Stimulated activated CD8-positive, alpha-beta memory T cell treated with anti-CD3 and anti-CD28 coated beads, Interleukin-4, amount 100 ng/mL, for 24 hours (primary cell): ENCODE data around the gene LASP1.

Experiments used
- DNase-seq: peaks from one replicate; pipeline ENCODE4 v3.0.0-alpha.2; 2020; ENCODE audit warnings: low read depth

Gene LASP1

DNA sequence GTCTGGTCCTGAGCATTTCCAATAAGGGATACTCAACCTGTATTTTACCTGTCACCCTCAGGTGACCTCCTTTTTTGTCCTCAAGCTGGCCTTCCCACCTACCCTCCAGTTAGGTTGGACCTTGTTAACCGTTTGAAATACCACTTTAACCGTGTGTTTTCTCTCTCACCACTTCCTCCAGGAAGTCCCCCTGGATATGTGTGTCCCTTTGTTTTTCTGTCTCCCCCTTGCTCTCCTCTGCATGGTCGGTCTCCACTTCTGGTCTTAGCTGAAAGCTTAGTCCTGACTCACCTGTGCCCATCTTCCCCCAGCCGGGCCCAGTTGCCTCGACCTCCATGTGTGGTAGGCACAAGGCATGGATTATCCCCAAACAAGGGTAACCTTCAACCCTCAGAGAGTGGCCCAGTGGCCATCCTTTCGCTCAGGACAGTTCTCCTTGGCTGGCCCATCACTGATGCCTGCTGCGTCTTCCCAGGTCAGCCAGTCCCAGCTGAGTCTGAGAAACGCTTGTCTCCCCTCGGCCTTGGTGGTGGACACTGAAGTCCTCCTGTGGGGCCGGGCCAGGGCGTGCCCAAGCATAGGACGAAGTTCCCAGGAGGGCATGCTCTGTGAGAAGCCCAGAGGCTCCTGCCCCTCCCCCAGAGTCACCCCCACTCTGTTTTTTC is 20.0 kb downstream of the LASP1 start:
- DNase-seq: no peak

DNA sequence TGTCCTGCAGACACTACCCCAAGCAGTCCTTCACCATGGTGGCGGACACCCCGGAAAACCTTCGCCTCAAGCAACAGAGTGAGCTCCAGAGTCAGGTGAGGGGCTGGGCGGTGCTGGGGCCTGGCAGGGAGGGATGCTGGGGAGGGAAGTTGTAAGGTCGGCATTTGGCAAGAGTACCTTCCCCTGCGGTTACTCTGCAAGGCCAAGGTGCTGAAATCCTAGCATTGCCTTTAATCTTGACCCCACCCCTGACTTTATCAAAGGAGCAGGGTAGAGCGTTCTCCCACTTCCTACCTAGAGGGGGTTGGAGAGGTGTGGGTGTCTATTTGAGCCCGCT is 20.5 kb downstream of the LASP1 start:
- DNase-seq: no peak

DNA sequence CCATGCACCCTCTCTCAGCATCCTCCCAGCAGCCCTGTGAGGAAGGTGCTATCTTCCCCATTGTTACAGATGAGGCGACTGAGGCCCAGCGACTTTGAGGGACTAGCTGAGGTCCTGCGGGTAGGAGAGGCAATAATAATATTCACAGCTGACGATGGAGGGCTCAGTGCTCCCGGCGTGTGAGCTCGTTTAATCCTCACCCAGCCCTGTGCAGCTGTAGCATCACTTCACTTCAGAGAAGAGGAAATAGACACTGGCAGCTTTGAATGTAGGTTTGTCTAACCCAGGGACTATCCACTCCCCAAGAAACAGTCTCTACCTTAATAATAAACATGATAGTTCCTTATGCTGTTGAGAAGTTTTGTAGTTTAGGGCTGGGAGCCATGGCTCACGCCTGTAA is 21.6 kb downstream of the LASP1 start:
- DNase-seq: no peak

DNA sequence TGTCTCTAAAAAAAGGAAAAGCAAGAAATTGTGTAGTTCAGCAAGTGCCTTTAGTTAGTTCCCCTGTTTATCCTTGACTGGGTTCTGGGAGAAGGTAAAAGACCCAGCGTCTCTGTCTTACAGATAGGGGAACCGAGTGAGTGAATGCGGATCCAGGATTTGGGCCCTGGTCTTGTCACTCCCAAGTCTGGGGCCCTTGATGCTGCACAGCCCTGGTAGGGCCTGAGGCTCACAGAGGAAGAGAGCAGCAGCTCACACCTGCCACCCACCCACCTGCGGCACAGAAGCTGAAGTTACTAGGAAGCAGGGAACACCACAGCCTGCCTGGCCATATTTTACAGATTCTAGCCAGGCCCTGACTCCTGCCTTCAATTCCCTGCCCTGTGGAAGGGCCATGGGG is 22.2 kb downstream of the LASP1 start:
- DNase-seq: no peak

DNA sequence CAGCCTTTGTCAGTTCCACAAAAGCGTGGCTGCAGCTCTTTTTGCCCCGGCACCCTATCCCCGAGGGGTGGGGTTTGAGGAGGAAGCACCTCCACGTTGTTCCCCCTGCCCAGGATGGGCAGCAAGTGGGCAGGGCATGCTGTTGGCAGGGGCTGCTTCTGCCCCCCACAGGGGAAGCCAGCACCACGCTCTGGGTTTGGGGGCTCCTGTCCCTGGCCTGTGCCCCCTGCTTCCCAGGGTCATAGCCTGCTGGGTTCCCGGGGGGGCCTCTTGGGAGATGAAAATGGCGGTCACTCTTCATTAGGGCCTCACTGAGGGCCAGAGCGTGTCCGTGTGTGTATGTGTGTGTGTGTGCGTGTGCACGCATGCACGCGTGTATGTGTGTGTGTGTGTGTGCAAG is 22.8 kb downstream of the LASP1 start:
- DNase-seq: no peak

GRCh38 chr17:38893113-38893512 is 23.3 kb downstream of the LASP1 start:
- no peak for DNase-seq

- peak; percentile 48 for DNase-seq
These were observed 23.7 kb downstream of the LASP1 start for GRCh38 chr17:38893607-38894006.

DNA sequence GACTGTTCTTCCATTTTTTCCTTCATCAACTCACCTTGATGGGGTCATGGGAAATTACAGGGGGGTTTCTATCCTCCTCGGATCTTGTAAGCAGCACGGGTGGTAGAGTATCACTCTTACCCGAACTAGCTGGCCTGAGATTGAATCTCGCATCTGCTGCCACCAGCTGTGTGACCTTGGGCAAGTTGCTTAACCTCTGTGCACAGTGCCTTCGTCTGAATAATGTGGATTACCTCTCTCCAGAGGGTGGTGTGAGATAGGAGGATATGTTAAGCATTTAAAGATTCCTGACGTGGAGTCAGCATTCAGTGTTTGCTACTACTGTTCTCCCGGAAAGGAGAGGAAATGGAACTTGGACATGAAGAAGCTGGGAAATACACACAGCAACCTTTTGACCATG is 24.4 kb downstream of the LASP1 start:
- DNase-seq: no peak

DNA sequence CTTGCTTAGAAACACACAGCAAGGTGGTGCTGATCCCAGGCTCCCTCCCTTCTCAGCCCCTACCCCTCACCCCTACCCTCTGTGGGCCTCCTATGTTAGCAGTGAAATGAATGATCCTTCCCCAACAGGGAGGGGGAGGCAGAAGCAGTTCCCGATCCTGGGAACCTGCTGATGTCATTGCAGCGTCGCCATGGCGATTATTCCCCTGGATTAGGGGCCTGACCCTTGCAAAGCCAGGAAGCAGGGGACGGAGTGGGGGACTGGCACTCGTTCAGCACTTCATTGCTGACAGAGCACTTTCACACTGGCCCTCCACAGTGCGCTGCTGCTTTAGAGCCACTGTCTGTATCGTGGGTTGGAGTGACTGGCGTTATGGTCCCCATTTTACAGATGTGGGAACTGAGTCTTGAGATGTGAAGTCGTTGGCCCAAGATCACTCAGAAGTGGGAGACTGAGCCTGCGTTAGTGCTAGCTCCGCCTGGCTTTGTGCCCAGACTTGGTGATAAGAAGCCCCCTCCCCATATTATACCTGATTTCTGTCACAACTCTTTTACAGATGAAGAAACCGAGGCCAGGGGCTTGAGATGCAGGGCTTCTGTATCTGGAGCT is 26.6 kb downstream of the LASP1 start:
- DNase-seq: no peak

GRCh38 chr17:38897176-38897575 is 27.3 kb downstream of the LASP1 start:
- DNase-seq: no peak

GRCh38 chr17:38897671-38898290 is 27.9 kb downstream of the LASP1 start:
- DNase-seq: no peak

DNA sequence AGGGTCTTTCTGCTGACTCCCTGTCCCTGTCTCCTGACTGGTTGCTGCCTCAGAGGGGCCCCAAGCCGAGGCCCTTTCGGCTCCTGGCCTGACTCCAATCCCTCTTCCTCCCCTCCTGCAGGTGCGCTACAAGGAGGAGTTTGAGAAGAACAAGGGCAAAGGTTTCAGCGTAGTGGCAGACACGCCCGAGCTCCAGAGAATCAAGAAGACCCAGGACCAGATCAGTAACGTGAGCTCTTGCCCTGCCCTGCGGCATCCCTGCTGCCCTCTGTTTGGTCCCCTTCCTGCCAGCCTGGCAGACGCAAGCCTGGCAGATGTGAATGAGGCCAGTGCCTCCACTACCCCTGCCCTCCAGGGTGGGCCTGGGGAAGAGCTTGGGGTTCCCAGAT is 28.4 kb downstream of the LASP1 start:
- DNase-seq: no peak

DNA sequence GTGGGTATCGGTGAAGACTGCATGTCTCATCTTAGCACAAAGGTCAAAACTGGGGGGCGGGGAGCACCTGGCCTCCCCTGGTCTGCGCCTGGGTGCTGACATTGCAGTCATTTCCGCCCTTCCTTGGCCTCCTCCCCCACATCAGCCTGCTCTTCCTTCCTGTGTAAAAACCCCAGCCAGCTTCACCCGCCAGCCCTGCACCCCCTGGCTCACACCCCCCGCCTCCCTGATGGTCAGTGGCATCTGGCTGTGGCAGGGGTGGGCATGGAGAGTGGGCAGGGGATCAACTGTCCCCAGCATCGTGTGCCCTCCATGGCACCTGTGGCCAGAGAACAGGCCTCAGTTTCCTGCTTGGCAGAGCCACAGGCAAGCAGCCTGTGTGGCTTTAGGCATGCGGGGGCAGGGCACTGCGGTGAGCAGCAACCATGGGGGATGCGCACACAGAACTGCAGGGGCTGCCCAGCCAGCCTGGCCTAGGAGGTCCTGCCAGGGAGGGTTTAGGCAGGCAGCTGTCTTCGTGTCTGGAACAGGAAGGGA is 29.0 kb downstream of the LASP1 start:
- DNase-seq: peak; percentile 87

- DNase-seq: no peak
These were observed 29.6 kb downstream of the LASP1 start for GRCh38 chr17:38899421-38899820.

GRCh38 chr17:38900978-38901656 is 31.3 kb downstream of the LASP1 start:
- peak; percentile 26 for DNase-seq

- no peak for DNase-seq
These were observed 33.5 kb downstream of the LASP1 start for GRCh38 chr17:38903404-38903803.

- DNase-seq: no peak
These were observed 35.0 kb downstream of the LASP1 start for GRCh38 chr17:38904892-38905291.

DNA sequence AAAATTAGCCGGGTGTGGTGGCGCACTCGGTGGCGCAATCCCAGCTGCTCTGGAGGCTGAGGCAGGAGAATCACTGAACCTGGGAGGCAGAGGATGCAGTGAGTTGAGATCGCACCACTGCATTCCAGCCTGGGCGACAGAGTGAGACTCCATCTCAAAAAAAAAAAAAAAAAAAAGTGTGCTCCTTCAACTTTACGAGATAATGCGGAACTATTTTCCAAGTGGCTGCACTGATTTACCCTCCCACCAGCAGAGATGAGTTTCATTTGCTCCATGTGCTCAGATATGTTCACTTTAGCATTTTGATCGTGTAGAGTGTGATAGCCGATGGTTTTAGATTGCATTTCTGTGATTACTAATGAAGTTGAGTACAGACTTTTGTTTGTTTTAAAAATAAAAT is 35.5 kb downstream of the LASP1 start:
- DNase-seq: no peak

- no peak for DNase-seq
These were observed 36.8 kb downstream of the LASP1 start for GRCh38 chr17:38906460-38907228.

DNA sequence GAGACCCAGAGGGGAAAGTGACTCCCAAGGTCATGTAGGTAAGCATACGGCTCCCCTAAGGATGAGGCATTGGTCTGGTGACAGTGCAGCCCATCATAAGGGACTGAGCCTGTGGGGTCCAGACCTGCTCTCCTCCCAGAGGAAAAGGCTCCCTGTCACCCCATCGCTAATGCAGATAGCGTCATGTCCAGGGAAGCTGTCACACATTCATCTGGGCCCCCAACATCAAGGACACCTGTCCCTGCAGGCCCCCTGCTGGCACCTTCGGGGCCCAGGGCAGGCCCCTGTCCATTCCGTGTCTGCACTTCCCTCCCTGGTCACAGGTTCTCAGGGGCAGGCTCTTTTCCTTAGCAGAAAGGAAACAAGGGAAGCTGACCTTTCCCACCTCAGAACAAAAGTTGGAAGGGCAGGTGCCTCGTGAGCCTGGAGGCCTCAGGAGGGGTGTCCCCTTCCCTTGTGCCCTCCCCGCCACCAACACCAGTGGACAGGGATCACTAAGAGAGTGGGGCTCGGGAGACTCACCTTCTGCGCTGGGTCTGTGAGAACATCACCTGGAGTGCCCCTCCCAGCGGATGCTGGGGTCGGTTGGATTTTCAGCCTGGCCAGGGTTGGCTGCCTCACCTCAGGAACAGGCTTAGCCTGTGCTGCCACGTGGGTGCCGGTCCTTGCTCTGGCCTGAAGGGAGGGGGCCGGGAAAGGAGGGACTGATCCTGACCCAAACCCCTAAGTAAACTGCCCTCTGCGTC is 38.2 kb downstream of the LASP1 start:
- no peak for DNase-seq

- no peak for DNase-seq
These were observed 38.9 kb downstream of the LASP1 start for GRCh38 chr17:38908676-38909181.
